ENCODE results near the gene COA7.
"Not testable (repeated sequence)": the region's sequence is repeated elsewhere in the genome, so short reads cannot be mapped to it uniquely, and the experiment has no call there.

- TF ChIP-seq CTCF, POLR2A (IDR thresholded peaks at IDR 0.05): not testable (repeated sequence)
These were observed 37.2 kb upstream of the COA7 start for GRCh38 chr1:52735371-52735770.

Data from Peyer's patch (tissue), 4 donors.